SU-DHL-6 (cell line): ENCODE measurements around the gene MAP4K2.

Experiments used
- H2AFZ ChIP-seq: fragments of 200-600 bp; sonication (generic); 2 replicates; pipeline ENCODE4 v1.6.1; 2014; ENCODE audit warnings: low read depth, mild to moderate bottlenecking, moderate library complexity, mixed read lengths, antibody characterized with exemption, low read length; ENCODE audit not compliant: severe bottlenecking
- H3F3A ChIP-seq: fragments of 200-600 bp; shearing (Covaris generic); 2 replicates; pipeline ENCODE4 v1.6.0; 2016; ENCODE audit warnings: antibody characterized with exemption, mild to moderate bottlenecking; ENCODE audit not compliant: insufficient read depth
- H3K27ac ChIP-seq: fragments of 200-600 bp; sonication (generic); 2 replicates; pipeline ENCODE4 v1.5.1; 2016; ENCODE audit warnings: low read depth, mild to moderate bottlenecking, low read length, moderate library complexity, mixed read lengths
- H3K27me3 ChIP-seq: fragments of 200-600 bp; sonication (generic), shearing (Covaris generic); 2 replicates; pipeline ENCODE4 v1.6.0; 2014; ENCODE audit warnings: mild to moderate bottlenecking, low read length
- H3K36me3 ChIP-seq: fragments of 200-600 bp; sonication (generic); 2 replicates; pipeline ENCODE4 v1.6.1; 2014; ENCODE audit warnings: mild to moderate bottlenecking, low read length, mixed read lengths
- H3K4me2 ChIP-seq: fragments of 300-600, 200-600 bp; shearing (Covaris generic), sonication (generic); 2 replicates; pipeline ENCODE4 v1.6.0; 2014; ENCODE audit warnings: low read length, low read depth, mild to moderate bottlenecking; ENCODE audit not compliant: poor library complexity, severe bottlenecking
- H3K4me3 ChIP-seq: fragments of 200-600 bp; sonication (generic); 2 replicates; pipeline ENCODE4 v1.5.1; 2014; ENCODE audit warnings: antibody characterized with exemption, low read length, mild to moderate bottlenecking, mixed read lengths; ENCODE audit not compliant: insufficient read depth, poor library complexity, severe bottlenecking
- H3K79me2 ChIP-seq: fragments of 200-600 bp; sonication (generic); 2 replicates; pipeline ENCODE4 v1.6.1; 2014; ENCODE audit warnings: mild to moderate bottlenecking, low read length, moderate library complexity; ENCODE audit not compliant: insufficient read depth
- H3K9ac ChIP-seq: fragments of 200-600 bp; sonication (generic); 2 replicates; pipeline ENCODE4 v1.7.0; 2014; ENCODE audit warnings: mild to moderate bottlenecking, low read length
- H3K9me2 ChIP-seq: fragments of 200-600 bp; sonication (generic); replicated peaks from 2 replicates; pipeline ENCODE4 v1.6.1; 2014; ENCODE audit warnings: low read length; ENCODE audit not compliant: insufficient read depth
- H3K9me3 ChIP-seq: fragments of 200-600 bp; sonication (generic); 2 replicates; pipeline ENCODE4 v1.6.1; 2014; ENCODE audit warnings: low read length, mixed read lengths; ENCODE audit not compliant: insufficient read depth
- H4K20me1 ChIP-seq: fragments of 200-600 bp; sonication (generic); 2 replicates; pipeline ENCODE4 v1.6.1; 2014; ENCODE audit warnings: low read depth, mild to moderate bottlenecking, antibody characterized with exemption, low read length, moderate library complexity, mixed read lengths
- EZH2phosphoT487 ChIP-seq: fragments of 200-600 bp; sonication (generic), shearing (Covaris generic); conservative IDR thresholded peaks from 2 replicates; pipeline ENCODE4 v1.6.1; 2018; ENCODE audit warnings: mild to moderate bottlenecking, antibody characterized with exemption, low read length, moderate library complexity, mixed read lengths
- TF ChIP-seq, protein P1 (sequence below): fragments of 200-600 bp; sonication (generic); IDR thresholded peaks from one replicate; pipeline ENCODE4 v1.5.1; 2017; ENCODE audit warnings: antibody characterized with exemption, mild to moderate bottlenecking, low read length, moderate library complexity; ENCODE audit not compliant: insufficient read depth, poor library complexity, severe bottlenecking

MAP4K2 gene

DNA sequence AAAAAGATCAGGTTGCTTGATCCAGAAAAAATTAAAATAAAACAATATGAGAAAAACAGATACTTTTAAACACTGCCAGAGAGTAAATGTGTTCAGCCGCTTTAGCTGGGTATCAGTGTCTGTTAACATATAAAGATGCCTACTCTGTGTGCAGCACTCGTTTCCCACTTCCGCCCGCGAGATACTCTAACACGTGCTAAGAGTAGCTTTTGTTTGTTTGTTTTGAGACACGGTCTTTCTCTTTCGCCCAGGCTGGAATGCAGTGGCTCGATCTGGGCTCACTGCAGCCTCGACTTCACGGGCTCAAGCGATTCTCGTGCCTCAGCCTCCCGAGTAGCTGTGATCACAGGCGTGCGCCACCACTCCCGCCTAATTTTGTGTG is 7.9 kb upstream of the MAP4K2 start:
- TF ChIP-seq, protein P1, sequence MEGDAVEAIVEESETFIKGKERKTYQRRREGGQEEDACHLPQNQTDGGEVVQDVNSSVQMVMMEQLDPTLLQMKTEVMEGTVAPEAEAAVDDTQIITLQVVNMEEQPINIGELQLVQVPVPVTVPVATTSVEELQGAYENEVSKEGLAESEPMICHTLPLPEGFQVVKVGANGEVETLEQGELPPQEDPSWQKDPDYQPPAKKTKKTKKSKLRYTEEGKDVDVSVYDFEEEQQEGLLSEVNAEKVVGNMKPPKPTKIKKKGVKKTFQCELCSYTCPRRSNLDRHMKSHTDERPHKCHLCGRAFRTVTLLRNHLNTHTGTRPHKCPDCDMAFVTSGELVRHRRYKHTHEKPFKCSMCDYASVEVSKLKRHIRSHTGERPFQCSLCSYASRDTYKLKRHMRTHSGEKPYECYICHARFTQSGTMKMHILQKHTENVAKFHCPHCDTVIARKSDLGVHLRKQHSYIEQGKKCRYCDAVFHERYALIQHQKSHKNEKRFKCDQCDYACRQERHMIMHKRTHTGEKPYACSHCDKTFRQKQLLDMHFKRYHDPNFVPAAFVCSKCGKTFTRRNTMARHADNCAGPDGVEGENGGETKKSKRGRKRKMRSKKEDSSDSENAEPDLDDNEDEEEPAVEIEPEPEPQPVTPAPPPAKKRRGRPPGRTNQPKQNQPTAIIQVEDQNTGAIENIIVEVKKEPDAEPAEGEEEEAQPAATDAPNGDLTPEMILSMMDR: no peak
- TF ChIP-seq EZH2phosphoT487: no peak
- no peaks in the 10 kb centered on the region for H3K27me3 ChIP-seq
- no peaks in the 10 kb centered on the region for H3K36me3 ChIP-seq
- H3K9me2 ChIP-seq: no peaks in the 10 kb centered on the region
- peak overlapping the region; percentile 76 for H3K27ac ChIP-seq
- no peaks in the 10 kb centered on the region for H3K9me3 ChIP-seq
- H3K4me3 ChIP-seq: peak overlapping the region; percentile 69
- H3K79me2 ChIP-seq: peaks cover 7% of the 10 kb centered on the region; the same call in 1 of the 2 replicates
- H3K4me2 ChIP-seq: peak overlapping the region; percentile 63
- peak overlapping the region; percentile 88 for H2AFZ ChIP-seq
- peaks cover 21% of the 10 kb centered on the region for H3F3A ChIP-seq
- H3K9ac ChIP-seq: peak overlapping the region; percentile 78
- H4K20me1 ChIP-seq: no peaks in the 10 kb centered on the region

- Histone ChIP-seq H3F3A (peaks cover 21% of the 10 kb centered on the region), H3K9me2 (no peaks in the 10 kb centered on the region), H3K4me2 (peak within 1 kb of the TSS; percentile 63), H3K27me3 (no peaks in the 10 kb centered on the region), H3K9ac (peak within 1 kb of the TSS; percentile 78), H3K79me2 (peaks cover 7% of the 10 kb centered on the region; the same call in 1 of the 2 replicates), H3K9me3 (no peaks in the 10 kb centered on the region), H3K27ac (peak within 1 kb of the TSS; percentile 76), H3K36me3 (no peaks in the 10 kb centered on the region), H3K4me3 (peak within 1 kb of the TSS; percentile 69), H4K20me1 (no peaks in the 10 kb centered on the region), H2AFZ (peak within 1 kb of the TSS; percentile 88)
- TF ChIP-seq EZH2phosphoT487: no peak
- TF ChIP-seq, protein P1: no peak
Measured at GRCh38 chr11:64810271-64810890, 7.4 kb upstream of the MAP4K2 start, which contains the start of gene MEN1. Gene MEN1, minus strand, starts transcription at chr11:64810551. Its CDS starts 442 bp downstream, at chr11:64810109.

GRCh38 chr11:64809781-64810241 is 6.8 kb upstream of the MAP4K2 start:
- Histone ChIP-seq H4K20me1 (no peaks in the 10 kb centered on the region), H3K9me3 (no peaks in the 10 kb centered on the region), H3K4me2 (peak overlapping the region; percentile 63), H3K4me3 (peak overlapping the region; percentile 69), H3K9me2 (no peaks in the 10 kb centered on the region), H2AFZ (peak overlapping the region; percentile 88), H3K27ac (peak overlapping the region; percentile 76), H3K27me3 (no peaks in the 10 kb centered on the region), H3K79me2 (peaks cover 7% of the 10 kb centered on the region; the same call in 1 of the 2 replicates), H3K9ac (peak overlapping the region; percentile 78), H3F3A (peaks cover 19% of the 10 kb centered on the region), H3K36me3 (no peaks in the 10 kb centered on the region)
- TF ChIP-seq, protein P1: no peak
- TF ChIP-seq EZH2phosphoT487: no peak
